GM23338 (cell line): ENCODE measurements around the gene ST6GALNAC1. TPM values are rescaled to one million over a fixed set of nuclear protein-coding genes. Genes with fewer than 3 reads are reported as not detected.

Source experiments
- ATAC-seq: fragments of 200-7000 bp; cut with Tn5 transposase; 3 replicates; pipeline ENCODE4 v1.9.1; 2020
- DNase-seq: peaks from one replicate; pipeline ENCODE4 v3.0.0-alpha.2; 2015; ENCODE audit warnings: low spot score
- H2AFZ ChIP-seq: fragments of 200-600 bp; sonication (generic); 2 replicates; pipeline ENCODE4 v1.8.0; 2016; ENCODE audit warnings: antibody characterized with exemption, mild to moderate bottlenecking, moderate library complexity
- H3F3A ChIP-seq: fragments of 200-600 bp; sonication (generic); replicated peaks from 2 replicates; pipeline ENCODE4 v1.8.0; 2017; ENCODE audit warnings: antibody characterized with exemption, mixed run types, low read depth
- H3K27ac ChIP-seq: fragments of 200-600 bp; sonication (generic); 2 replicates; pipeline ENCODE4 v1.6.1; 2016; ENCODE audit warnings: low read depth
- H3K27me3 ChIP-seq: fragments of 200-600 bp; sonication (generic); 2 replicates; pipeline ENCODE4 v1.8.0; 2016; ENCODE audit warnings: mild to moderate bottlenecking, mixed run types, moderate library complexity; ENCODE audit not compliant: insufficient read depth
- H3K36me3 ChIP-seq: fragments of 200-600 bp; sonication (generic); 2 replicates; pipeline ENCODE4 v1.8.0; 2016; ENCODE audit warnings: mild to moderate bottlenecking; ENCODE audit not compliant: insufficient read depth
- H3K4me1 ChIP-seq: fragments of 200-600 bp; sonication (generic); 2 replicates; pipeline ENCODE4 v1.8.0; 2016; ENCODE audit warnings: mild to moderate bottlenecking, moderate library complexity; ENCODE audit not compliant: insufficient read depth
- H3K4me2 ChIP-seq: fragments of 200-600 bp; sonication (generic); 2 replicates; pipeline ENCODE4 v1.7.1; 2017; ENCODE audit warnings: mixed run types
- H3K4me3 ChIP-seq: fragments of 200-600 bp; sonication (generic); 2 replicates; pipeline ENCODE4 v1.6.1; 2016; ENCODE audit warnings: mixed run types
- H3K79me2 ChIP-seq: fragments of 200-600 bp; sonication (generic); replicated peaks from 2 replicates; pipeline ENCODE4 v1.8.0; 2017; ENCODE audit warnings: mild to moderate bottlenecking; ENCODE audit not compliant: insufficient read depth
- H3K9me2 ChIP-seq: fragments of 200-600 bp; sonication (generic); 2 replicates; pipeline ENCODE4 v1.8.0; 2017; ENCODE audit not compliant: insufficient read depth
- H4K20me1 ChIP-seq: fragments of 200-600 bp; sonication (generic); replicated peaks from 2 replicates; pipeline ENCODE4 v1.8.0; 2017; ENCODE audit warnings: mild to moderate bottlenecking; ENCODE audit not compliant: insufficient read depth
- H3K27ac Mint-ChIP-seq: 2 replicates; pipeline ENCODE4 v1.8.0; 2020; ENCODE audit warnings: inconsistent platforms, mild to moderate bottlenecking, moderate library complexity, mixed read lengths
- H3K27me3 Mint-ChIP-seq: 3 replicates; pipeline ENCODE4 v1.8.0; 2022; ENCODE audit warnings: low read depth, mild to moderate bottlenecking, moderate library complexity, mixed read lengths, inconsistent platforms; ENCODE audit not compliant: insufficient read depth, poor library complexity
- H3K36me3 Mint-ChIP-seq: 3 replicates; pipeline ENCODE4 v1.8.0; 2021; ENCODE audit warnings: low read depth, mild to moderate bottlenecking, inconsistent platforms, moderate library complexity, mixed read lengths
- H3K4me1 Mint-ChIP-seq: 3 replicates; pipeline ENCODE4 v1.8.0; 2020; ENCODE audit warnings: mild to moderate bottlenecking, inconsistent platforms, mixed read lengths
- H3K4me3 Mint-ChIP-seq: 3 replicates; pipeline ENCODE4 v1.8.0; 2021; ENCODE audit warnings: moderate library complexity, mild to moderate bottlenecking, inconsistent platforms, mixed read lengths
- H3K9me3 Mint-ChIP-seq: 3 replicates; pipeline ENCODE4 v1.8.0; 2020; ENCODE audit warnings: moderate library complexity, mild to moderate bottlenecking, inconsistent platforms, mixed read lengths
- ETS1 ChIP-seq: IDR thresholded peaks from 2 replicates; pipeline ENCODE4 v1.6.1; 2016; ENCODE audit warnings: antibody characterized with exemption
- EZH2 ChIP-seq: fragments of 200-600 bp; sonication (generic); IDR thresholded peaks from one replicate; pipeline ENCODE4 v1.8.0; 2017; ENCODE audit warnings: antibody characterized with exemption, mild to moderate bottlenecking, low read depth; ENCODE audit not compliant: unreplicated experiment
- EZH2phosphoT487 ChIP-seq: fragments of 200-600 bp; sonication (generic); IDR thresholded peaks from one replicate; pipeline ENCODE4 v1.8.1; 2018; ENCODE audit warnings: antibody characterized with exemption; ENCODE audit not compliant: unreplicated experiment
- NANOG ChIP-seq: IDR thresholded peaks from 2 replicates; pipeline ENCODE4 v1.6.1; 2016; ENCODE audit warnings: antibody characterized with exemption, borderline replicate concordance
- STAT1 ChIP-seq: IDR thresholded peaks from one replicate; pipeline ENCODE4 v1.6.1; 2016; ENCODE audit warnings: antibody characterized with exemption; ENCODE audit not compliant: unreplicated experiment
- ZNF114 ChIP-seq: fragments of 250-450 bp; sonication (Bioruptor Pico); IDR thresholded peaks from 2 replicates; pipeline ENCODE4 v1.5.0; 2020; ENCODE audit warnings: mild to moderate bottlenecking, moderate library complexity
- polyA plus RNA-seq: library from polyadenylated mRNA; unstranded; fragments of >200 nt; fragmentation: Nextera tagmentation; extraction: Ambion mirVana; gene quantifications from 2 replicates; pipeline ENCODE4 v1.2.1, GENCODE V29; 2016
- total RNA-seq: library from RNA; depleted of rRNA; stranded (reverse); fragments of >200 nt; shearing (Covaris generic); gene quantifications from 2 replicates; pipeline ENCODE4 v1.2.3, GENCODE V29; 2014
- TF ChIP-seq, protein P1 (sequence below): fragments of 250-450 bp; sonication (Bioruptor Pico); IDR thresholded peaks from 2 replicates; pipeline ENCODE4 v1.5.0; 2020; ENCODE audit warnings: mild to moderate bottlenecking, moderate library complexity

The ST6GALNAC1 gene
- total and polyA plus RNA-seq, 2 experiments from 2014 or later = not detected

GRCh38 chr17:76626442-76626841 is 17.1 kb downstream of the ST6GALNAC1 start:
- ATAC-seq (no peak), DNase-seq (no peak)
- no peak overlapping the region for H2AFZ ChIP-seq
- H4K20me1 ChIP-seq = 0 out of 2 replicates have a peak, but pooled peaks cover 3% of the 10 kb centered on the region
- no peaks in the 10 kb centered on the region for H3K9me2 ChIP-seq
- Mint-ChIP-seq H3K27ac (no peak overlapping the region), H3K4me3 (no peak overlapping the region), H3K27me3 (peaks cover 8% of the 10 kb centered on the region), H3K4me1 (peaks cover 11% of the 10 kb centered on the region), H3K9me3 (no peaks in the 10 kb centered on the region), H3K36me3 (no peaks in the 10 kb centered on the region)
- no peak overlapping the region for H3K4me3 ChIP-seq
- TF ChIP-seq EZH2 (no peak), ETS1 (no peak), STAT1 (no peak), ZNF114 (CRISPR knock-in tag) (no peak), NANOG (no peak), EZH2phosphoT487 (no peak)
- TF ChIP-seq, protein P1, sequence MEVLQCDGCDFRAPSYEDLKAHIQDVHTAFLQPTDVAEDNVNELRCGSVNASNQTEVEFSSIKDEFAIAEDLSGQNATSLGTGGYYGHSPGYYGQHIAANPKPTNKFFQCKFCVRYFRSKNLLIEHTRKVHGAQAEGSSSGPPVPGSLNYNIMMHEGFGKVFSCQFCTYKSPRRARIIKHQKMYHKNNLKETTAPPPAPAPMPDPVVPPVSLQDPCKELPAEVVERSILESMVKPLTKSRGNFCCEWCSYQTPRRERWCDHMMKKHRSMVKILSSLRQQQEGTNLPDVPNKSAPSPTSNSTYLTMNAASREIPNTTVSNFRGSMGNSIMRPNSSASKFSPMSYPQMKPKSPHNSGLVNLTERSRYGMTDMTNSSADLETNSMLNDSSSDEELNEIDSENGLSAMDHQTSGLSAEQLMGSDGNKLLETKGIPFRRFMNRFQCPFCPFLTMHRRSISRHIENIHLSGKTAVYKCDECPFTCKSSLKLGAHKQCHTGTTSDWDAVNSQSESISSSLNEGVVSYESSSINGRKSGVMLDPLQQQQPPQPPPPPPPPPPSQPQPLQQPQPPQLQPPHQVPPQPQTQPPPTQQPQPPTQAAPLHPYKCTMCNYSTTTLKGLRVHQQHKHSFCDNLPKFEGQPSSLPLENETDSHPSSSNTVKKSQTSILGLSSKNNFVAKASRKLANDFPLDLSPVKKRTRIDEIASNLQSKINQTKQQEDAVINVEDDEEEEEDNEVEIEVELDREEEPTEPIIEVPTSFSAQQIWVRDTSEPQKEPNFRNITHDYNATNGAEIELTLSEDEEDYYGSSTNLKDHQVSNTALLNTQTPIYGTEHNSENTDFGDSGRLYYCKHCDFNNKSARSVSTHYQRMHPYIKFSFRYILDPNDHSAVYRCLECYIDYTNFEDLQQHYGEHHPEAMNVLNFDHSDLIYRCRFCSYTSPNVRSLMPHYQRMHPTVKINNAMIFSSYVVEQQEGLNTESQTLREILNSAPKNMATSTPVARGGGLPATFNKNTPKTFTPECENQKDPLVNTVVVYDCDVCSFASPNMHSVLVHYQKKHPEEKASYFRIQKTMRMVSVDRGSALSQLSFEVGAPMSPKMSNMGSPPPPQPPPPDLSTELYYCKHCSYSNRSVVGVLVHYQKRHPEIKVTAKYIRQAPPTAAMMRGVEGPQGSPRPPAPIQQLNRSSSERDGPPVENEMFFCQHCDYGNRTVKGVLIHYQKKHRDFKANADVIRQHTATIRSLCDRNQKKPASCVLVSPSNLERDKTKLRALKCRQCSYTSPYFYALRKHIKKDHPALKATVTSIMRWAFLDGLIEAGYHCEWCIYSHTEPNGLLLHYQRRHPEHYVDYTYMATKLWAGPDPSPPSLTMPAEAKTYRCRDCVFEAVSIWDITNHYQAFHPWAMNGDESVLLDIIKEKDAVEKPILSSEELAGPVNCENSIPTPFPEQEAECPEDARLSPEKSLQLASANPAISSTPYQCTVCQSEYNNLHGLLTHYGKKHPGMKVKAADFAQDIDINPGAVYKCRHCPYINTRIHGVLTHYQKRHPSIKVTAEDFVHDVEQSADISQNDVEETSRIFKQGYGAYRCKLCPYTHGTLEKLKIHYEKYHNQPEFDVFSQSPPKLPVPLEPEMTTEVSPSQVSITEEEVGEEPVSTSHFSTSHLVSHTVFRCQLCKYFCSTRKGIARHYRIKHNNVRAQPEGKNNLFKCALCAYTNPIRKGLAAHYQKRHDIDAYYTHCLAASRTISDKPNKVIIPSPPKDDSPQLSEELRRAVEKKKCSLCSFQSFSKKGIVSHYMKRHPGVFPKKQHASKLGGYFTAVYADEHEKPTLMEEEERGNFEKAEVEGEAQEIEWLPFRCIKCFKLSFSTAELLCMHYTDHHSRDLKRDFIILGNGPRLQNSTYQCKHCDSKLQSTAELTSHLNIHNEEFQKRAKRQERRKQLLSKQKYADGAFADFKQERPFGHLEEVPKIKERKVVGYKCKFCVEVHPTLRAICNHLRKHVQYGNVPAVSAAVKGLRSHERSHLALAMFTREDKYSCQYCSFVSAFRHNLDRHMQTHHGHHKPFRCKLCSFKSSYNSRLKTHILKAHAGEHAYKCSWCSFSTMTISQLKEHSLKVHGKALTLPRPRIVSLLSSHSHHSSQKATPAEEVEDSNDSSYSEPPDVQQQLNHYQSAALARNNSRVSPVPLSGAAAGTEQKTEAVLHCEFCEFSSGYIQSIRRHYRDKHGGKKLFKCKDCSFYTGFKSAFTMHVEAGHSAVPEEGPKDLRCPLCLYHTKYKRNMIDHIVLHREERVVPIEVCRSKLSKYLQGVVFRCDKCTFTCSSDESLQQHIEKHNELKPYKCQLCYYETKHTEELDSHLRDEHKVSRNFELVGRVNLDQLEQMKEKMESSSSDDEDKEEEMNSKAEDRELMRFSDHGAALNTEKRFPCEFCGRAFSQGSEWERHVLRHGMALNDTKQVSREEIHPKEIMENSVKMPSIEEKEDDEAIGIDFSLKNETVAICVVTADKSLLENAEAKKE = no peak
- no peak overlapping the region for H3K4me2 ChIP-seq
- peaks cover 5% of the 10 kb centered on the region for H3K4me1 ChIP-seq
- H3K36me3 ChIP-seq = no peaks in the 10 kb centered on the region
- no peaks in the 10 kb centered on the region for H3K27me3 ChIP-seq
- H3K79me2 ChIP-seq = no peaks in the 10 kb centered on the region
- H3F3A ChIP-seq = no peaks in the 10 kb centered on the region
- no peak overlapping the region for H3K27ac ChIP-seq
